ENCODE results near the gene EPSTI1.

The EPSTI1 gene

DNA sequence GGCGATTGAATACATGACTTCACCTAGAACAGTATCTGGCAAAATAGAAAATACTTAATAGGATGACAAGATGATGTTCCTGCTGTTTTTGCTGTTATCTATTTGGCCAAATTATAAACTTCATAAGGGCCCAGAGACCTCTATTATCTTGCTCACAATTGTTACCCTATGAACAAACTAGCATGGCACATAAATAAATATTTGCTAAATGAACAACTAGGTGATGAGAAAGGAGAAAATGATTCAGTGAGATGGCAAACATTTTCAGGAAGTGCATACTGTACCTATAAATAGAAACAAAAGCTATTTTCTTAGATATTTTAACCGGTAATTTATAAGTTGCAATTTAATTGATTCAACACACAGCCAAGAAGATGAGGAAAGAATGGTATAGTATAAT lies 132.3 kb downstream of the EPSTI1 start:
- no peak for DNase-seq (ENCODE audit: low read depth, low spot score)
- Histone ChIP-seq H3K4me1 (ENCODE audit: control insufficient read depth, insufficient read depth, low read length) (no peaks in the 10 kb centered on the region), H3K9me3 (ENCODE audit: control insufficient read depth, insufficient read depth, low read length) (no peaks in the 10 kb centered on the region), H3K36me3 (ENCODE audit: control insufficient read depth, insufficient read depth, low read length) (peaks cover 10% of the 10 kb centered on the region; the same call in 1 of the 2 replicates), H3K27me3 (ENCODE audit: control insufficient read depth, insufficient read depth, low read length) (no peaks in the 10 kb centered on the region), H3K27ac (ENCODE audit: low read length) (no peak overlapping the region), H3K4me3 (ENCODE audit: low read length) (no peak overlapping the region)
- no CpG with 5 or more reads among the region's 2 CpGs for whole genome bisulfite sequencing (ENCODE audit: insufficient coverage, insufficient read length)

DNA sequence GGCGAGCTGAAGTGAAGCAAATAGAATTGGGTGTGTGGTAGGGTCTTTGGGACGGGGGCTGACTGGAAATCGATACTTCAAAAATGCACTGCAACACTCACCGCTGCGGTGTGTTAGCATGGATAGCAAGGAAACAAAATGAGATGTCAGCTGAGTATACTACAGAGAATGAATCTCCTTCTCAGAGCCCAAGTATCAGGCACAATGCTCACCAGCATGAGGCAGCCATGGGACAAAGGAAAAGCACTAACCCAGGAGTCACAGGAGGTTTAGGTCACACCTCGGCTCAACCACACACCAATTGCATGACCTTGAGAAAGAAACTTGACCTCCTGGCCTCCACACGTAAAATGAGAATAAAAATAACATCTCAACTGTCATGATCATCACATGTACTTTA lies 136.6 kb downstream of the EPSTI1 start:
- Histone ChIP-seq H3K27me3 (ENCODE audit: control insufficient read depth, insufficient read depth, low read length) (no peaks in the 10 kb centered on the region), H3K9me3 (ENCODE audit: control insufficient read depth, insufficient read depth, low read length) (no peaks in the 10 kb centered on the region), H3K4me1 (ENCODE audit: control insufficient read depth, insufficient read depth, low read length) (no peaks in the 10 kb centered on the region), H3K27ac (ENCODE audit: low read length) (no peak overlapping the region), H3K4me3 (ENCODE audit: low read length) (no peak overlapping the region), H3K36me3 (ENCODE audit: control insufficient read depth, insufficient read depth, low read length) (peaks cover 11% of the 10 kb centered on the region; the same call in 1 of the 2 replicates)
- WGBS (ENCODE audit: insufficient coverage, insufficient read length) = no CpG with 5 or more reads among the region's 7 CpGs
- no peak for DNase-seq (ENCODE audit: low read depth, low spot score)

DNA sequence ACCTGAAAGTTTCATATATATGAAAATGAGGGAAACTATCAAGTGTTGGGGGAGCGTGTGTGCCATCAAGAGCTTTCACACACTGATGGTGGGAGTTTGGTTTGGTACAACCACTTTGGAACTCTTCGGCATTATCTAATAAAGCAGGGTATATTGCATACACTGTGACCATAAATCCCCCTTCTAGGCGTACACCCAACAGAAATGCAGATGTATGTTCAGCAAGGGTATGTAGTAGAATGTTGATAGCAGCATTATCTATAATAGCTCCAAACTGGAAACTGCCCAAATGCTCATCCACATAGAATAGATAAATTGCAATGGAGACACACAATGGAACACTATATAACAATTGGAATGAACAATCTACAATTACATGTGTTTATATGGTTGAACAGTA lies 139.9 kb downstream of the EPSTI1 start:
- Histone ChIP-seq H3K36me3 (ENCODE audit: control insufficient read depth, insufficient read depth, low read length) (peaks cover 9% of the 10 kb centered on the region; the same call in 1 of the 2 replicates), H3K4me1 (ENCODE audit: control insufficient read depth, insufficient read depth, low read length) (no peaks in the 10 kb centered on the region; the same call in 1 of the 2 replicates), H3K27me3 (ENCODE audit: control insufficient read depth, insufficient read depth, low read length) (no peaks in the 10 kb centered on the region), H3K4me3 (ENCODE audit: low read length) (no peak overlapping the region), H3K9me3 (ENCODE audit: control insufficient read depth, insufficient read depth, low read length) (no peaks in the 10 kb centered on the region), H3K27ac (ENCODE audit: low read length) (no peak overlapping the region)
- WGBS (ENCODE audit: insufficient coverage, insufficient read length) = no CpG with 5 or more reads among the region's 3 CpGs
- no peak for DNase-seq (ENCODE audit: low read depth, low spot score)

DNA sequence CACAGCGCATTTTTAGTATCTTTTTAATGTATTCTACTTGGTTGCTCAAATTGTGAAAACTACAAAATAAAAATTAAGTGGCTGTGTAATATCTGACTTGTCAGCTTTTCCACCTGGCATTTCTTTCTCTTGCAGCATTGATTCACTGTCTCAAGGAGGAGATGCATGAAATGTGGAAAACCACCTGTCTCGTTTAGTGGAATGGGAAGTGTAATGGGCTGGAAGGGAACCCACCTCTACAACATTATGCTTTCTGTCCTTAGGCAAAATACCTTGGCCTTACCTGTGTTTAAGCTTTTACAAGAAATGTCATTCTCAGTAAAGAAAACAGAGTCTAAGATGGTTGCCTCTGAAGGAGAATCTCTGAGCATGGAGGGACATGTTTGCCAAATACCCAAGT lies 142.8 kb downstream of the EPSTI1 start:
- Histone ChIP-seq H3K4me3 (ENCODE audit: low read length) (no peak overlapping the region), H3K4me1 (ENCODE audit: control insufficient read depth, insufficient read depth, low read length) (no peaks in the 10 kb centered on the region; the same call in 1 of the 2 replicates), H3K27me3 (ENCODE audit: control insufficient read depth, insufficient read depth, low read length) (no peaks in the 10 kb centered on the region), H3K27ac (ENCODE audit: low read length) (no peak overlapping the region), H3K9me3 (ENCODE audit: control insufficient read depth, insufficient read depth, low read length) (no peaks in the 10 kb centered on the region), H3K36me3 (ENCODE audit: control insufficient read depth, insufficient read depth, low read length) (peaks cover 5% of the 10 kb centered on the region; the same call in 1 of the 2 replicates)
- WGBS (ENCODE audit: insufficient coverage, insufficient read length) = no CpG with 5 or more reads among the region's 2 CpGs
- no peak for DNase-seq (ENCODE audit: low read depth, low spot score)

DNA sequence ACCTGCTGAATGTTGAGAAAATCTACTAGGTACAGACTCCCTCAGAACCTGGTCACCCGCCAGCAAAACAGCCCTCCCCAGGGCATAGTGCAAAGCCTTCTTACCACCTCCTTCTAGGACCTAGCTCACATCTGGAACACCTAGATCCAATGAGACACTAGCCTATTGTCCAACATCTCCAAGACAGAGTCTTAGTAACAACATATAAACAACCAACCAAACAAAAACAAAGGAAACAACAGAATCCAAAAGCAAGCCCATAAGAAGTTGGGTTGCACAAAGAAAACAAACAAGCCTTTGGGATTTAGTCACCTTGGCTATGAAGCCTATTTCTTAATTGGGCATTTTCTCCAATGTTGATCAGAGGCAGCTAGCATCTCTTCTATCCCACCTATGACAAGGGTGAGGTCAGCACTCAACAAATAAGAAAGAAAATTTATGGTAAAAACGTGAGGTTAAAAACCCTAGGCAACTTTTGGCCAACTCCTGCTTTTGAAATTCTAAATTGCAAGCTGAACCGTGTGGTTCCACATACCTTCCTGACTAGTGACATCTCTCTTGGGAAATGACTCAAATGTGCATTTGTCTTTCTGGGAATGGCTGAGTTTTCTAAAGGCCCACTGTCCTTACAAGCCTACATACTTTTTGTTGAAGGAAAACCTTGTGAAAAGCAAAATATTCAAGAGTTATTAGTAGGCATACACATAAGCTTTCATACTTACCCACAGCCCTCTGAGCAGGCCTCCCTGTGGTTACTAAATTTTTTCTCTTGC lies 144.0 kb downstream of the EPSTI1 start:
- no peaks in the 10 kb centered on the region for H3K27me3 ChIP-seq (ENCODE audit: control insufficient read depth, insufficient read depth, low read length)
- no peak for DNase-seq (ENCODE audit: low read depth, low spot score)
- no peak overlapping the region for H3K4me3 ChIP-seq (ENCODE audit: low read length)
- no CpG with 5 or more reads among the region's 3 CpGs for WGBS (ENCODE audit: insufficient coverage, insufficient read length)
- H3K36me3 ChIP-seq (ENCODE audit: control insufficient read depth, insufficient read depth, low read length) = peaks cover 4% of the 10 kb centered on the region; the same call in 1 of the 2 replicates
- no peaks in the 10 kb centered on the region; the same call in 1 of the 2 replicates for H3K4me1 ChIP-seq (ENCODE audit: control insufficient read depth, insufficient read depth, low read length)
- no peak overlapping the region for H3K27ac ChIP-seq (ENCODE audit: low read length)
- H3K9me3 ChIP-seq (ENCODE audit: control insufficient read depth, insufficient read depth, low read length) = no peaks in the 10 kb centered on the region

DNA sequence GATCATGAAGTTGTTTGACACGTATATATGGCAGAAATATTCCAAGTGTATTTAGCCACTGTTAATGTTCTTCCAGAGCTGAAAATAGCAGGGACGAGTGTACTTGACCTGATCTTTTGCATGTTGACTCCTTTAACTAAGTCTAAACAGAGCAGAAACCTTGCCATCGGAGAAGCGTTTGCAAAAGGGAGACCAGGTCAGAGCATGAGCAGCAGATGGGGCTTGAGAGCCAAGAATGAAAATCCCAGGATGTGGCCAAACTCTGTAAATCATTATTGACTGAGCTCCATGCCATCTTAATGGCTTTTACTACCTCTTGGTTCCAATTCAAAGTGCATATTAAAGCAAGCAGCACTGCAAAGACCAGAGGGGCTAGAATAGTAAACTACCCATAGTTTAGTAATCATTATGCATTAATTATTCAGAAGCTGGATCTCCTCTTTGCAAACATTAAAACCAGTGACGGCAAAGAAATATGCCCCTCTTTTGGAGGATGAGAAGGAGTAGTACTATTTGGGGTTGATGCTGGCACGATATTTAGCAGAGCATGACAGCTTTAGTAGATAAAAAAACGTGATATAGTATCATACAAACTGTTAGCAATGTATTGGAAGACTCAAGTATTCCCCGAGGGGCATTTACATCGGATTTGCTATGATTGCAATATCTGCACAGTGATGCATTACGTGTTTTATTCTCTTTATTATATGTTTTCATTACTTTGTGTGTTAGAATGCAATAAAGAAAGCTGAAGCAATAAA lies 154.9 kb downstream of the EPSTI1 start:
- Histone ChIP-seq H3K27ac (ENCODE audit: low read length) (no peak overlapping the region), H3K27me3 (ENCODE audit: control insufficient read depth, insufficient read depth, low read length) (no peaks in the 10 kb centered on the region), H3K4me3 (ENCODE audit: low read length) (no peak overlapping the region), H3K36me3 (ENCODE audit: control insufficient read depth, insufficient read depth, low read length) (no peaks in the 10 kb centered on the region), H3K4me1 (ENCODE audit: control insufficient read depth, insufficient read depth, low read length) (no peaks in the 10 kb centered on the region), H3K9me3 (ENCODE audit: control insufficient read depth, insufficient read depth, low read length) (no peaks in the 10 kb centered on the region)
- WGBS (ENCODE audit: insufficient coverage, insufficient read length) = no CpG with 5 or more reads among the region's 10 CpGs
- DNase-seq (ENCODE audit: low read depth, low spot score) = no peak

Measured in iPS DF 6.9 (cell line).